Measurements from ENCODE around the gene CHMP2A.
A peak's percentile ranks its signal among the peaks of the same experiment; 100 is the strongest.

GRCh38 chr19:58581227-58582141, 26.6 kb upstream of the CHMP2A start:
- TF ChIP-seq, protein P1, sequence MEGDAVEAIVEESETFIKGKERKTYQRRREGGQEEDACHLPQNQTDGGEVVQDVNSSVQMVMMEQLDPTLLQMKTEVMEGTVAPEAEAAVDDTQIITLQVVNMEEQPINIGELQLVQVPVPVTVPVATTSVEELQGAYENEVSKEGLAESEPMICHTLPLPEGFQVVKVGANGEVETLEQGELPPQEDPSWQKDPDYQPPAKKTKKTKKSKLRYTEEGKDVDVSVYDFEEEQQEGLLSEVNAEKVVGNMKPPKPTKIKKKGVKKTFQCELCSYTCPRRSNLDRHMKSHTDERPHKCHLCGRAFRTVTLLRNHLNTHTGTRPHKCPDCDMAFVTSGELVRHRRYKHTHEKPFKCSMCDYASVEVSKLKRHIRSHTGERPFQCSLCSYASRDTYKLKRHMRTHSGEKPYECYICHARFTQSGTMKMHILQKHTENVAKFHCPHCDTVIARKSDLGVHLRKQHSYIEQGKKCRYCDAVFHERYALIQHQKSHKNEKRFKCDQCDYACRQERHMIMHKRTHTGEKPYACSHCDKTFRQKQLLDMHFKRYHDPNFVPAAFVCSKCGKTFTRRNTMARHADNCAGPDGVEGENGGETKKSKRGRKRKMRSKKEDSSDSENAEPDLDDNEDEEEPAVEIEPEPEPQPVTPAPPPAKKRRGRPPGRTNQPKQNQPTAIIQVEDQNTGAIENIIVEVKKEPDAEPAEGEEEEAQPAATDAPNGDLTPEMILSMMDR (IDR thresholded peaks at IDR 0.05; ENCODE audit: insufficient read depth, low read length) = peak; percentile 100
- TF ChIP-seq REST (IDR thresholded peaks at IDR 0.05; ENCODE audit: insufficient replicate concordance, low read depth) (no peak), POLR2AphosphoS5 (IDR thresholded peaks at IDR 0.05; ENCODE audit: low read depth) (no peak), GABPA (IDR thresholded peaks at IDR 0.05; ENCODE audit: low read depth) (no peak)
